ENCODE measurements around the gene NDUFA11.

The NDUFA11 gene

DNA sequence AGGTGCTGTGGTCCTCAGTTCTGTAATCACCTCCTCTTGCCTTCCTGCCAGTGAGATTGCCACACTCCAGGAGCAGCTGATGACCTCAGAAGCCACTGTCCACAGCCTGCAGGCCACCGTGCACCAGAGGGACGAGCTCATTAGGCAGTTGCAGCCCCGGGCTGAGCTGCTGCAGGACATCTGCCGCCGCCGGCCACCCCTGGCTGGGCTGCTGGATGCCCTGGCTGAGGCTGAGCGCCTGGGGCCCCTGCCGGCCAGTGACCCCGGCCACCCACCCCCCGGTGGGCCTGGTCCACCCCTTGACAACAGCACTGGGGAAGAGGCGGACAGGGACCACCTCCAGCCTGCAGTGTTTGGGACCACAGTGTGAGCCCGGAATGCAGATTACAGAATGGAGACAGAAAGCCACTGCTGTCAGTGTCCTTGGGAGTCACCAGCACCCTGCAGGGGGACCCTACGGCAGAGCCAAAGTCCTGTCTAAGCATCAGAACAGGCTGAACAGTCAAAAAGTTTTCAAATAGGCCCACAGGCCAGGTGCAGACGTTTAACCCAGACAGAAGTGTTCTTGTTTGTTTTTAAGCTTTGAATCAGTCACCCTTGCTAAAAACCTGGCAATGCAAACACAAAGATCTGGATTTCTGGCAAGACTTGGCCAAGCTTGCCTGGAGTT is 5.3 kb upstream of the NDUFA11 start:
- no peak for DNase-seq (ENCODE audit: low read depth in 2 of 2)

DNA sequence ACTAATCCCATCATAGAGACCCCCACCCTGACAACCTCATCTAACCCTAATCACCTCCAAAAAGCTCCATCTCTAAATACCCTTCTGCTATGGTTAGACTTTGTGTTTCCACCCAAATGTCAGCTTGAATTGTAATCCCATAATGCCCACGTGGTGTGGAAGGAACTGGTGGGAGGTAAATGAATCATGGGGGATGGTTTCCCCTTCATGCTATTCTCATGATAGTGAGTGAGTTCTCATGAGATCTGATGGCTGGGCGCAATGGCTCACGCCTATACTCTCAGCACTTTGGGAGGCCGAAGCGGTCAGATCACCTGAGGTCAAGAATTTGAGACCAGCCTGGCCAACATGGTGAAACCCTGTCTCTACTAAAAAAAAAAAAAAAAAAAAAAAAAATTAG is 3.7 kb upstream of the NDUFA11 start:
- DNase-seq (ENCODE audit: low read depth in 2 of 2): no peak

DNA sequence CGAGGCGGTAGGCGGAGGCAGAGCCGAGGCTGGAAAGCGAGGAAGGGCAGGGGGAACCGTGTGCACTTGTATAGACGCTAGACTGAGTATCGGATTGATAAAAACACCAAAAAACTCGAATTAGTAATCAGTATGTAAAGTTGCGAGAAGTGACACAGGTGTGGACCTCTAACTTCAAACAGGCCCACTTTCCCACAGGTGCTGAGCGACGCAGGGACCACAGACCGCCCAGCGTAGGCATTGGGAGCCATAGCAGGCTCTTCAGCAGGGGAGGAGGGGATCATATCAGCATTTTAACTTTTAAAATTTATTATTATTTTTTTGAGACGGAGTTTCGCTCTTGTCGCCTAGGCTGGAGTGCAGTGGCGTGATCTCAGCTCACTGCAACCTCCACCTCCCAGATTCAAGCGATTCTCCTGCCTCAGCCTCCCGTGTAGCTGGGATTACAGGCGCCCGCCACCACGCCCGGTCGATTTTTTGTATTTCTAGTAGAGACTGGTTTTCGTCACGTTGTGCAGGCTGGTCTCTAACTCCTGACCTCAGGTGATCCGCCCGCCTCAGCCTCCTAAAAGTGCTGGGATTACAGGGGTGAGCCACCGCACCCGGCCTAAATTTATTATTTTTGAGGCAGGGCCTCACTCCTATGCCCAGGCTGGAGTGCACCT is 1.7 kb upstream of the NDUFA11 start:
- DNase-seq (ENCODE audit: low read depth in 2 of 2): no peak

DNA sequence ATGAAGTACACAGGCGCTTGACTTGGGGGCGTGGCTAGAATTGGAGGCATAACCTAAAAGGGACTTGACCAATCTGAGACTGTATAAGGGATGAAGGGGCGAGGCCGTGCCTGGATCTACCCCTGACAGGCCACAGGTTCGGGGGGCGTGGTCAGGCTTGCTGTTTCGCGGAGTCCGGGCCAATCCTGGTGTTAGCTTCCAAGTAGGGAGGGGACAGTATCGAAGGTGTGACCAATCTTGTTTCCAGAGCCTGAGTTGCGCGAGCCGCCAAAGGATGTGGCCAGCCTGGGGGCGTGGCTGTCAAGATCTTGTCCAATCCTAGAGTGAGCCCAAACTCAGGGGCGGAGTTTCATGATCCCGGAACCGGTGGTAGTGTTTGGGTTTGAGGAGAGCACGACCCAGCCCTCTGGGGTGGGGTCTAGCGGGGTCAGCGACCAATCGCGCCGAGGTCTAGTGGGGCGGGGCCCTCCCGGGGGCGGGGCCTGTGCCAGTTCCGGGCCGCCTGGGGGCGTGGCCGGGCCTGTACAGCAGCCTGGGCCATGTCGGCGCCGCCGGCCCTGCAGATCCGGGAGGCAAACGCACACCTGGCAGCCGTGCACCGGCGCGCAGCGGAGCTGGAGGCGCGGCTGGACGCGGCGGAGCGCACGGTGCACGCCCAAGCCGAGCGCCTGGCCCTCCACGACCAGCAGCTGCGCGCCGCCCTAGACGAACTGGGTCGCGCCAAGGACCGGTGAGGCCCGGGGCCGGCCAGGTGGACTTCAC is 943 bp upstream of the NDUFA11 start, which contains the start of gene VMAC:
Gene VMAC, plus strand, starts transcription at position 521 of the 762 bp plus-strand sequence. Its CDS starts 19 bp downstream, at position 540.
- peak; percentile 99 to 100 for DNase-seq (ENCODE audit: low read depth in 2 of 2)

DNA sequence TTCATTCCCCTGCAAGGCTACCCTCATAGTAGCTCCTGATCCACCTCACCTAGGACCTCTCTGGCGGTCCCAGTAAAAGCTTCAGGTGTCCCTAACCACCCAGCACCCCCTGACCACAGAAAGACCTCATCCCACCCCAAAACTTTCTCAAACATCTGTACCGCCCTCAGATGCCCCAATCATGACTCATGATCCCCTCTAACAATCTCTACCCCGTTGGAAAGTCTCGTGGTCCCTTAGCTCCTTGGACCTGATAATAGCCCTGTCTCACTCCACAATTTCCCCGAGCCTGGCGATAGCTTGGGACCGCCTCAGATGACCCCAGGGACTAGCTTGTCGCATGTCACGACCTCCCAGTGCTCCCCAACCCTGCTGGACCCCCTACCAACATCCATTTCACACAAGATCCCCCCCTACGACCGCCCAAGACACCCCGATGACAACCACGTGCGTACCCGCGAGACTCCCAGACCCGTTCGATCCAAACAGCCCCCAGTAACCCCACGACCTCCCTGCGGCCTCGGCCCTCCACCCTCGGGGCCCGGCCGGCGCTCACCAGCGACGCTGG is 450 bp downstream of the NDUFA11 start:
- no peak for DNase-seq (ENCODE audit: low read depth in 2 of 2)

DNA sequence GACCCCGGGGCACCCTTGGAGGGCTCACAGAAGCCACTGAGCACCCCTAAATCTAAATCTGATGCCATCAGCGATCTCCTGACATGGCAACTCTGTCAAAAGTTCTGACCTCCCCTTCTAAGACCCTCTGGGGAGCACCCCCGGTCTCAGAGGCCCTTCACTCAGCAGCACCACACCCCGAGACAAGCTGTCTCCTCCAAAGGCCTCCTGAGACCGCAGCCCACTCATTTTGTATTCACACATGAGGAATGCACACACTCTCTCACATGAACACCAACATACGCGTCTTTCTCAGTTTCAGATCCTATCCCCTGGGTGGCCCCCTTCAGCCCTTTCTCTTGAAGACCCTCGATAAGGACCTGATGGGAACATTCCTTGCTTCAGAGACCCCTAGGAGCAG is 2.6 kb downstream of the NDUFA11 start:
- no peak for DNase-seq (ENCODE audit: low read depth in 2 of 2)

DNA sequence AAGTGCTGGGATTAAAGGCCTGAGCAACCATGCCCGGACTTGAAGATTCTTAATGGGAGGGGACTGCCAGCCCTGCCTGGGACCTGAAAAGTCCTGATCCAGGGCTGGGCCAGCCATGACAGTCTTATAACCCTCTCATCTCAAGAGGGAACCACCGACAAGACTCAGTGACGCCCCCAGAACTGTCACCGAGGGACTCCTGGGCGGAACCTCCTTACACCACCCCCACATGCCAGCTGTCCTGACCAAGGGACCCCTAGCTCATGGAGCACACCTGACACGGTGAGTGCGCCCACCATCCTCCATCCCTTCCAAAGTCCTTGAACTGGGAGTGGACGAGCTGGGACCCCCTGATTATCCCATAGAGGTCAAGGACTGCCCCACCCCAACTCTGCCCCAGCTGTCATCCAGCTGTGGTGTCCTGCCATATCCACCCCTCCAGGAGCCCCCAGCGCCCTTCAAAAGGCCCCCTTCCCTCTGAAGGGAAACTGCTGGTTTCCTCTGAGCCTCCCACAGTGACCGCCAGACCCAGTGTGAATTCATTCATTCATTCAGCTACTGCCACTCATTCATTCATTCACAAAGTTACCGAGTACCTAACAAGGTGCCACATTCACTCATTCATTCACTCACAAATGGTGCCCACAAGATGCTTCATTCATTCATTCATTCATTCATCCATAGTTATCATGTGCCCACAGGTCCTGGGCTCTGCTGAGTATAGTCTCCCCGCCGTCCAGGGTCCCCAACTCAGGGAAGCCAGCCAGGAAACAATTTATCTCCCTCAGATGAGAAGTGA is 3.7 kb downstream of the NDUFA11 start:
- DNase-seq (ENCODE audit: low read depth in 2 of 2): no peak

DNA sequence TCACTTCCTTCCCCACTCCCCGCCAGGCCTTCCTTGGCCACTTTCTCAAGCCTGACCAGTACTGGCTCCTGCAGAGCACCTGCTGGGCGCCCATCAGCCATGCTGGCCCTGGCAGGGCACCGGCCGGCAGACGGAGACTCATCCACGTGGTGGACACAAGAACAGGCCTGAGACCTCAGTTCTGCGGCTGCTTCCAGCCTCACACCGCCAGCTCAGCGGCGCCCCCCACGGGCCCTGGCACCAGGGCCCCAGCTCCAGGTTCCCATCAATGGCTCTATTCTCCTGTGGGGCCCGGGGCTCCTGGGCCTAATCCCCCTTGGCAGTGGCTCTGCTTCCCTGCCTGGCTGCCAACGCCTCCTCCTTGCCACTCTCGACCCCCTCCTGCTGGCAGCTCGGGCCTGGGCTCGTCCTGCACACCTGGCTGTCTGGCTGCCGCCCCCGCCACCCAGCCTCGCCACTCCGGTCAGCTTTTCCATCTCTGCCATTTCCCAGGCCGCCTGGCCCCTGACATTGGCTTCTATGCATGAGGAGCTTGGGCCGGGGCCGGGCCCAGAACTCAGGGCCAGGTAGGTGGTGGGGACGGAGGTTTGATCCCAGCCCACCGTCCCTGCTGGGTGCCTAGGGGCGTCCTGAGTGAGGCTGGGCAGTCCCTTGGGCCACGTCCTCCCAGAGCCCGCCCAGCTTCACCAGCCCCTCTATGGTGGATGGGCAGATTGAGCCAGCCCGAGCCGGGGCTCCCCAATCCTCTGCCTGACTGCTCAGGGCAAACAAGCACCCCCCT is 6.2 kb downstream of the NDUFA11 start:
- DNase-seq (ENCODE audit: low read depth in 2 of 2): no peak

DNA sequence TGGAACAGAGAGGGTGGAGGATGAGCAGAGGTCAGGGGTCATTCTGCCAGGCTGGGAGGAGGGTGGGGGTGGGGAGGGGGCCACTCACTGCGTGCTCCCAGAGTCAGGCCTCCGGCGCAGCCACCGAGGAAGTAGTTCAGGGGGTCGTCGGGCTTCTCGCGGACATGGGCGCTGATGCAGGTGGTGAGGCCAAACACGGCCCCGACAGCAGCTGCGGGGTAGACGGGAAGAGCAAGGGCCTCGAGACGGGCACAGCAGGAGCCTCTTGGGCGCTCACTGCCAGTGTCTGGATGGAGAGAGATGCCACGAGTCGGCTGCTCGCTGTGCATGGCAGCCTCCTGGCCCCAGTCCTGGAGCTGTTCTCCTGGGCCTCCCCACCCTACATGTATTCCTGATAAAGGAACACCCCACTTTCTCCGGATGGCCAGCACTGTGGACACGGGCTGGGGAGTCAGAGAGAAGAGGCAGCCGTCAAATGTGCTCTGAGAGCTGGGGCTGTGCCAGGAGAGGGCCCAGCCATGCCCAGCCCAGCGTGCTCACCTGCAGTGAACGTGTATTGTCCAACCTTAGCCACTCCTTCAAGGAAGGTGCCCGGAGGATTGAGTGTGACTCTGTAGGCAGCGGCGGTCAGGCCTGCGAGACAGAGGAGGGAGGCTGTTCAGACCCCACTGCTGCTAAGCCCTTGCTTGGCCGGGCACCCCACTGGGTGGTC is 7.1 kb downstream of the NDUFA11 start:
- no peak for DNase-seq (ENCODE audit: low read depth in 2 of 2)

DNA sequence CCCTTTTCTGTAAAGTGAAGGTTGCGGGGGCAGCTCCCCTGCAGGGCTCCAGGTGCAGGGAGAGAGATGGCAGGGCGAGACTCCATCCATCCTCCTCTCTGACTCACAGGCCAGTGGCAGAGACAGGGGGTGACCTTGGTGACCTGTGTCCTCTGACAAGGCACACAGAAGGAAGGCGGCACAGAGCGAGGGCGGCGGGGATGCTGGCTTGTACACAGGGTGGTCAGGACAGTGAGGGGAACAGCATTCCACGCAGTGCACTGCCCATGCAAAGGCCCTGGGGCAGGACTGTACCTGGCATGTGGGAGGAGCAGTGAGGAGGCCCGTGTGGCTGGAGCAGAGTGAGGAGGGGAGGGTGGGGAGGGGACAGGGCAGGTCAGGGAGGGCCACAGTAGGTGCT is 7.7 kb downstream of the NDUFA11 start:
- no peak for DNase-seq (ENCODE audit: low read depth in 2 of 2)

DNA sequence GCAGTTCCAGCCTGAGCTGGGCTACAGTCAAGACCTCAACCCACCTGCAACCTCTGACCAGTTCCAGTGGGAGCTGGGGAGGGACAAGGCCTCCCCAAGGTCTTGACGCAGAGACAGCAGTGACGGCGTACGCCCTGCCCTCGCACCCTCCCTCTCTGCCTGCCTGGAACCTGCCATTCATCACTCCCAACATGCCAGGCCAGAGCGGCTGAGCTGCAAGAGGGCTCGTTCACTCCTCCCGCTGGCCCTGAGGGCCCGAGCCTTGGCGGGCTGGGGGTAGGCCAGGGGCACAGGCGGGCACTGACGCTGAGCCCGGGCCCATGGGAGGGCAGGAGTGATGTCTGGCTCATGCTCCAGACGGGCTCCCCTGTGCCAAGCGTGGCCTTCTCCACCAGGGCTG is 8.2 kb downstream of the NDUFA11 start:
- no peak for DNase-seq (ENCODE audit: low read depth in 2 of 2)

DNA sequence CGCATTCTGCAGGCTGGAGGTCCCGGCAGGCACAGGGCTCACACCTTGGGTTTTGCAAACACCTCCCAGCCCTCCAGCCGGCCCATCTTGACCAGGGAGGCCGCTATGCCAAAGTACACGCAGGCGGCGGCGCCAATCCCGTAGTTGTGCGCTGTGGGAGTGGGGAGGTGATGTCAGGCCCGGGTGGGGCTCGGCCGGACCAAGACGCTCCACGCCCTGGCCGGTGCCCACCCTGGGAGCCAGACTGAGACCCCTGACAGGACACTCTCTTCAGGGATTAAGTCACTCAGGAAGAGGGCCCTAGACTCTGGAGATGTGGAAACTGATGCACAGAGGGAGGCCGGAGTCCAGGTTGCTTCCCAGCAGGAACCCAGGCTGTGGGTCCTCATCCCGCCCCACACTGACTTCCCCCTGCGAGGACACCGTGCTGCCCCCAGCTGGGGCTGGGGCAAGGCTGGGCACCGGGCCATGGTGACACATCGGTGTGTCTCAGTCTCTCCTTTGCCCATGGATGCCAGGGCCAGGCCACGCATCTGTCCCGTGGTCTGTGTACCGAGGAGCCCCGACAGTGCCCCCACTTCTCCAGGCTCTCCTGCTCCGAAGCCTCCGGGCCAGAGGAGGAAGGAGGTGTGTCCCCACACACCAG is 8.8 kb downstream of the NDUFA11 start:
- DNase-seq (ENCODE audit: low read depth in 2 of 2): no peak

DNA sequence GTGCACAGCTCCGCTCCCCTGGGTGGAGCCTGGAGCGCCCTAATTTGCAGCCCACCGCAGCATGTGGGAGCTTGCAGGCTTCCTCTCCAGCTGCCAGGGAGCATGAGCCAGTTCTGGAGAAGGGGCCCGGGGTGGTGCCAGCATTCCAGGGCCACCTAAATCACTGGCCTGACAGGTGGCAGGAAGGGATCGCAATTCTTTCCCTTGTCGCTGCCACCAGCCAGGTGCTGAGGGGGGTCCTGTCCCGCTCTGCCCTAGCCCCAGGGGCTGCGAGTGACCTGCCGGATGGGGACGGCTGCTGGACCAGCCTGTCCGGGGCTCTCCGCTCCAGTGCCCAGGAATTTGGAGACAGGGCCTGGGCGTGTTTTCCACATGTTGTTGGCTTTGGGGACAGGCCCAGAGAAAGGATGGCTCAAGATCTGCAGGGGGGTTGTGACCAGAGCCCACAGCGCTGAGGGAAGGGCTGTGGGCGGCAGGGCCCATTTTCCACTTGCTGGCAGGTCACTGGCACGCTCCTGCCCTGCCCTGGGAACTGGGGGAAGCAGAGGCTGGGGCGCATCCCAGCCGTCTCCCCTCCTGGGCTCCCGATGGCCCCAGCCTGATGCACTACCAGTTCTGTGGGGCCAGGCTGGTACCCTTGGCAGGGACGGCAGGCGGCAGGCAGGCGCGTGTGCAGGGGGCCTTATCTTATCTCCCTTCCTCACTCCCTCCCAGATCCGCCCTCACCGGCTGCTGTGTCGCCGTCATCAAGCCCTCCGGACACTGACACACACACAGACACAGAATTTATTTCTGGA is 9.5 kb downstream of the NDUFA11 start:
- DNase-seq (ENCODE audit: low read depth in 2 of 2): no peak

DNA sequence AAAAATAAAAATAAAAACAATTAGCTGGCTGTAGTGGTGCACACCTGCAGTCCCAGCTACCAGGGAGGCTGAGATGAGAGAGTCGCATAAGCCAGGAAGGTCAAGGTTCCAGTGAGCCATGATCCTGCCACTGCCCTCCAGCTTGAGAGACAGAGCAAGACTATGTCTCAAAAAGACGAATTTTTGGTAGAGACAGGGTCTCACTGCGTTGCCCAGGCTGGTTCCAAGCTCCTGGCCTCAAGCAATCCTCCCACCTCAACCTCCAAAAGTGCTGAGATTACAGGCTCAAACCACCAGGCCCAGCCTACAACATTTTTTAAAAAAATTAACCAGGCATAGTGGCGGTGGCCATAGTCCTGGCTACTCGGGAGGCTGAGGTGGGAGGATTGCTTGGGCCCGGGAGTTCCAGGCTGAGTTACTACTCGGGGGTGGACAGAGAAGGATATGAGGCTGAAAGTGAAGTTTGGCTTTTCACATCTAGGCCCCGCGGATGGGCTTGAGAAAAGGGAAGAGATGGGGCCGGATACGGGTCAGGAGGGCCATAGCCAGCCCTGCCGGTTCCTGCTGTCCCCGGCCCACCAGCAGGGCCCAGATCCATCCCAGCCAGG is 10.2 kb downstream of the NDUFA11 start:
- no peak for DNase-seq (ENCODE audit: low read depth in 2 of 2)

DNA sequence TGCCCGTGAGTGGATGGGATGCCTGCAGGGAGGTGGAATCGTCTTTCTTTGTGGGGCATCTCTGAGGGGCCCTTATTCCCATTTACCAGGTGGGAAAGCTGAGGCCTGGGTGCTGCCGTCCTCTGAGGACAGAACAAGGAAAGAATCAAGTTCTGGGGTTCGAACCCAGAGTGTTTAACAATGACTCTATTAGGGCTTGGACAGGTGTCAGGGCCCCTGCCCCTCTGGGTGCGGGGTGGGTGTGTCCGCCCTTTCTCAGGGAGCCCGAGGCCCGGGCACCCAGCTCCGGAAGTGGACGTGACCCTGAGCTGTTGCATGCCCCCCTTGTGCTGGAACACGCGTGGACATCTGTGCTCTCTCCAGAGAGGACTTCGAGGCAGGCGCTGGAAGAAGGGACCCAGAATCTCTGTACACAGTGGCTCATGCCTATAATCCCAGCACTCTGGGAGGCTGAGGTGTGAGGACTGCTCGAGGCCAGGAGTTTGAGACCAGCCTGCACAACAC is 10.8 kb downstream of the NDUFA11 start:
- no peak for DNase-seq (ENCODE audit: low read depth in 2 of 2)

DNA sequence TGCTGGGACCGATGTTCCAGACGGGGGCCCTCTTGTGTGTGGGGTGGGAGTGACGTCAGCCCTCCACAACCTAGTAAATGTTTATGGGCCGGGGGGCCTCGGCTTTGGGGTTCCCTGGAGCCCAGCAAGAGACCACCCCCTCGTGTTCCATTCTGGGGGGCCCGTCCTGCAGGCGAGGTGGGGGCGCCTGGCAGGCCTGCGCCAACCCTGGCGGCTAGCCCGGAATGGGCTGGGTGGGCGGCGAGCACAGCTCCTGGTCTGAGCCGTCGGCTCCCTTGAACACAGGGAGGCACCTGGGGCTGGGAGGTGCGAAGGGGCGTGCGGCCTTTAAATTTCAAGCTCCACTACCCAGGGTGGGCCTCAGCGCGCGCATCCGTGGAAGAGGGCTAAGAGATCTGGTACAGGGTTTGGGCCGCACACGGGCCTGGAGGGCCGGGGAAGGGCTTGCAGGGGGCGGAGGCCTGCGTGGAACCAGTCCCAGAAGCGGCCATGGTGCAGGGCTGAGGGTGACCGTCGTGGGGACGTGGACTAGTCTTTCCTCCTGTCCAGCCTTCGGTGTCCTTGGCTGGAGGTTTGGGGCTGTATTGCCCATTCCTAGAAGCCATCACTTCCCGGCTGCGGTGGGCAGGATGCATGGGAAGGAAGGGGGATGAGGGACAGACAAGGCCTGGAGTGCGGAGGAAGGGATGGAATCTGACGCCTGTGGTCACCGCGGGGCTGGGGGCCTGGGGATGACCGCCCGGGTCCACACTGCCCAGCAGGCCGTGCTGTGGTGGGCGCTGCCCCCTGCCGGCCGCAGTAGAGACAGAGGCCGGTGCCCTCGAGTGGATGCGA is 11.4 kb downstream of the NDUFA11 start:
- DNase-seq (ENCODE audit: low read depth in 2 of 2): no peak

DNA sequence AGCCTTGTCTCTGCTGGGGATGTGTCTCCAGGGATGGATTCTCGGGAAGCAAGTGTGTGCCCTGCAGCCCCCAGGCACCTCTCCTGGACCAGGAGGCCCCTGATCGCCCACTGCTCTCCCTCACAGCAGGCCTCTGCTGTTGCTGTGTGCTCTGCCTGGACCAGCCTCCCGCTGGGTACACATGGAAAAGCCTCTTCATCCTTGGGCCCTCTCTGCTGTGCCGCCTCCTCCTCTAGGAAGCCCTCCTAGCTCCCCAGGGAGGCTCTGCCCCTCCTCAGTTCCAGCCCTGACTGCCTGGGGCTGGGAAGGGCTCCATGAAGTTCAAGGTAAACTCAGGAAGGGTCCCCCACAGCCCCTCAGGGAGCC is 12.0 kb downstream of the NDUFA11 start:
- DNase-seq (ENCODE audit: low read depth in 2 of 2): no peak
